Sigmoid colon (tissue), 7 donors: Measurements from ENCODE around the gene FFAR1. TPM values are rescaled to one million over a fixed set of nuclear protein-coding genes. Genes with fewer than 3 reads are reported as not detected.

Source experiments
- DNase-seq: peaks from one replicate; pipeline ENCODE4 v3.0.0-alpha.2; 2019
- H3K27ac ChIP-seq, 4 donors: fragments of 200-600 bp; sonication (generic); one replicate each; pipeline ENCODE4 v1.5.1; 2016 to 2019; ENCODE audit warnings: mild to moderate bottlenecking in 1 of 4
- H3K27me3 ChIP-seq, 3 donors: fragments of 200-600 bp; sonication (generic); one replicate each; pipeline ENCODE4 v1.5.1; 2019; ENCODE audit warnings: mild to moderate bottlenecking in 1 of 3
- H3K36me3 ChIP-seq, 4 donors: fragments of 200-600 bp; sonication (generic); one replicate each; pipeline ENCODE4 v1.5.1; 2016 to 2019
- H3K4me1 ChIP-seq, 4 donors: fragments of 200-600 bp; sonication (generic); one replicate each; pipeline ENCODE4 v1.5.1; 2017 to 2019
- H3K4me3 ChIP-seq, 4 donors: fragments of 200-600 bp; sonication (generic); one replicate each; pipeline ENCODE4 v1.5.1; 2017 to 2019; ENCODE audit warnings: mild to moderate bottlenecking in 2 of 4, moderate library complexity in 1 of 4
- H3K9me3 ChIP-seq, 4 donors: fragments of 200-600 bp in 3 of 4; sonication (generic) in 3 of 4; one replicate each; pipeline versions ENCODE4 v1.5.1 to v1.6.1; 2013 to 2019
- CTCF ChIP-seq, 4 experiments: fragments of 450-650 bp in 3 of 4; fragments of 200-600 bp in 1 of 4; IDR thresholded peaks; one replicate each; pipeline ENCODE4 v1.5.1; 2016 to 2019; ENCODE audit warnings: antibody characterized with exemption in 4 of 4, mild to moderate bottlenecking in 3 of 4, moderate library complexity in 2 of 4
- EP300 ChIP-seq, 4 donors: sonication (generic); formaldehyde crosslinking; IDR thresholded peaks; one replicate each; pipeline ENCODE4 v1.6.1; 2017; ENCODE audit warnings: antibody characterized with exemption in 4 of 4
- POLR2A ChIP-seq, 2 donors: fragments of 450-650 bp; IDR thresholded peaks; one replicate each; pipeline ENCODE4 v1.6.1; 2016; ENCODE audit warnings: antibody characterized with exemption in 2 of 2, mild to moderate bottlenecking in 2 of 2, moderate library complexity in 2 of 2
- POLR2AphosphoS5 ChIP-seq, 4 donors: sonication (generic); formaldehyde crosslinking; IDR thresholded peaks; one replicate each; pipeline ENCODE4 v1.6.1; 2017; ENCODE audit warnings: antibody characterized with exemption in 4 of 4
- WGBS, 2 donors: extraction: QIAGEN DNeasy Blood & Tissue Kit; methylation state at CpG; one replicate each; pipeline ENCODE4 v1.1.7; 2013; 5-methylcytosine and 5-hydroxymethylcytosine counted together
- intact Hi-C: fragments of 100-400 bp; cut with DNase I; formaldehyde crosslinking; loops from one replicate; pipeline ENCODE4 v1.15.1; 2023
- polyA plus RNA-seq, 3 donors: library from polyadenylated mRNA; stranded (reverse); fragments of 200-250 nt; gene quantifications; one replicate each; pipeline ENCODE4 v1.2.3, GENCODE V29; 2013
- total RNA-seq, 4 donors: library from RNA; depleted of rRNA; stranded (reverse); fragments of >200 nt; gene quantifications; one replicate each; pipeline ENCODE4 v1.1.0, GENCODE V29; 2016
- donor health status: healthy with polysubstance abuse.
- donor health status: Bipolar disorder and iron deficiency.
- donor health status: healthy.

FFAR1 gene
- total and polyA plus RNA-seq, 7 donors = 0.06 TPM; not detected in 6

GRCh38 chr19:35322014-35322413 lies 25.7 kb upstream of the FFAR1 start:
- no peak overlapping the region for H3K4me3 ChIP-seq
- no peak for DNase-seq
- H3K27ac ChIP-seq = no peak overlapping the region
- intact Hi-C loops = no loop called here
- TF ChIP-seq EP300 (IDR thresholded peaks at IDR 0.05) (no peak), POLR2AphosphoS5 (IDR thresholded peaks at IDR 0.05) (no peak), POLR2A (IDR thresholded peaks at IDR 0.05) (no peak), CTCF (IDR thresholded peaks at IDR 0.05) (no peak)
- no peaks in the 10 kb centered on the region for H3K36me3 ChIP-seq
- peaks cover 0 to 4% (median 2%) of the 10 kb centered on the region in 4 donors for H3K9me3 ChIP-seq
- 94 to 95% methylated on average over 9 of the region's 9 CpGs for WGBS, 2 donors
- no peaks in the 10 kb centered on the region for H3K27me3 ChIP-seq
- no peaks in the 10 kb centered on the region for H3K4me1 ChIP-seq

GRCh38 chr19:35327642-35328041 lies 20.1 kb upstream of the FFAR1 start:
- intact Hi-C loops = no loop called here
- WGBS, 2 donors = 62 to 78% methylated on average over 4 of the region's 4 CpGs

GRCh38 chr19:35328851-35329285 lies 18.8 kb upstream of the FFAR1 start, which contains the start of gene CD22:
Gene CD22 (plus strand): TSS chr19:35329187. CDS start chr19:35332041, 2,854 bp downstream.
- Histone ChIP-seq H3K36me3 (no peaks in the 10 kb centered on the region), H3K27ac (no peak within 1 kb of the TSS), H3K27me3 (peaks cover 0 to 34% (median 0%) of the 10 kb centered on the region in 3 donors), H3K9me3 (no peaks in the 10 kb centered on the region), H3K4me3 (no peak within 1 kb of the TSS), H3K4me1 (no peaks in the 10 kb centered on the region)
- intact Hi-C loops = no loop called here
- 49 to 85% methylated on average over 12 of the region's 12 CpGs for WGBS, 2 donors
- no peak for DNase-seq
- TF ChIP-seq POLR2AphosphoS5 (IDR thresholded peaks at IDR 0.05) = no peak
- TF ChIP-seq POLR2A (IDR thresholded peaks at IDR 0.05) = no peak

More at GRCh38 chr19:35327642-35328041, 20.1 kb upstream of the FFAR1 start:
- Histone ChIP-seq H3K4me3 (no peak overlapping the region), H3K27me3 (peaks cover 0 to 25% (median 0%) of the 10 kb centered on the region in 3 donors), H3K27ac (no peak overlapping the region), H3K36me3 (no peaks in the 10 kb centered on the region), H3K9me3 (no peaks in the 10 kb centered on the region), H3K4me1 (no peaks in the 10 kb centered on the region)
- TF ChIP-seq POLR2A (IDR thresholded peaks at IDR 0.05) = no peak
- no peak for TF ChIP-seq EP300 (IDR thresholded peaks at IDR 0.05)
- no peak for TF ChIP-seq CTCF (IDR thresholded peaks at IDR 0.05)
- TF ChIP-seq POLR2AphosphoS5 (IDR thresholded peaks at IDR 0.05) = no peak
- no peak for DNase-seq

GRCh38 chr19:35329323-35329722 lies 18.4 kb upstream of the FFAR1 start:
- no peaks in the 10 kb centered on the region for H3K9me3 ChIP-seq
- H3K4me1 ChIP-seq = no peaks in the 10 kb centered on the region
- H3K4me3 ChIP-seq = no peak overlapping the region
- intact Hi-C loops = no loop called here
- DNase-seq = no peak
- TF ChIP-seq POLR2A (IDR thresholded peaks at IDR 0.05) (no peak), POLR2AphosphoS5 (IDR thresholded peaks at IDR 0.05) (no peak), CTCF (IDR thresholded peaks at IDR 0.05) (no peak), EP300 (IDR thresholded peaks at IDR 0.05) (no peak)
- no peak overlapping the region for H3K27ac ChIP-seq
- WGBS, 2 donors = 65 to 70% methylated on average over 4 of the region's 4 CpGs
- peaks cover 0 to 35% (median 0%) of the 10 kb centered on the region in 3 donors for H3K27me3 ChIP-seq
- no peaks in the 10 kb centered on the region for H3K36me3 ChIP-seq

GRCh38 chr19:35330475-35330874 lies 17.2 kb upstream of the FFAR1 start:
- 49 to 64% methylated on average over 7 of the region's 7 CpGs for WGBS, 2 donors

More at GRCh38 chr19:35330475-35330874, 17.2 kb upstream of the FFAR1 start:
- Histone ChIP-seq H3K36me3 (no peaks in the 10 kb centered on the region), H3K27me3 (peaks cover 0 to 35% (median 0%) of the 10 kb centered on the region in 3 donors), H3K27ac (no peak overlapping the region), H3K4me3 (no peak overlapping the region), H3K4me1 (no peaks in the 10 kb centered on the region), H3K9me3 (no peaks in the 10 kb centered on the region)
- TF ChIP-seq POLR2AphosphoS5 (IDR thresholded peaks at IDR 0.05) (no peak), POLR2A (IDR thresholded peaks at IDR 0.05) (no peak), CTCF (IDR thresholded peaks at IDR 0.05) (no peak), EP300 (IDR thresholded peaks at IDR 0.05) (no peak)
- intact Hi-C loops = no loop called here
- DNase-seq = no peak
